Sciatic nerve (tissue), 2 donors: ENCODE measurements around the gene WDR49. TPM values are rescaled to one million over a fixed set of nuclear protein-coding genes. Genes with fewer than 3 reads are reported as not detected.

Experiments used
- ATAC-seq: fragments of 200-7000 bp; cut with Tn5 transposase; one replicate; pipeline ENCODE4 v1.9.1; 2020; ENCODE audit warnings: mild to moderate bottlenecking, moderate library complexity
- DNase-seq: peaks from one replicate; pipeline ENCODE4 v3.0.0-alpha.2; 2020; ENCODE audit warnings: low spot score
- intact Hi-C: fragments of 100-400 bp; cut with DNase I; formaldehyde crosslinking; loops from one replicate; pipeline ENCODE4 v1.14.2; 2022
- total RNA-seq: library from RNA; stranded (reverse); fragmentation: NEBNext Ultra II Directional; extraction: Animal tissue kit (Norgen Biotek cat#: 25700); gene quantifications from one replicate; pipeline ENCODE4 v1.2.1, GENCODE V29; 2021
- donor health status: DM: no; HTN: no; CAD: no.
- donor health status: DM: no; HTN: no; CAD: no.

Gene WDR49
- total RNA-seq, 1 donor from 2014 or later, result 1.3 TPM

DNA sequence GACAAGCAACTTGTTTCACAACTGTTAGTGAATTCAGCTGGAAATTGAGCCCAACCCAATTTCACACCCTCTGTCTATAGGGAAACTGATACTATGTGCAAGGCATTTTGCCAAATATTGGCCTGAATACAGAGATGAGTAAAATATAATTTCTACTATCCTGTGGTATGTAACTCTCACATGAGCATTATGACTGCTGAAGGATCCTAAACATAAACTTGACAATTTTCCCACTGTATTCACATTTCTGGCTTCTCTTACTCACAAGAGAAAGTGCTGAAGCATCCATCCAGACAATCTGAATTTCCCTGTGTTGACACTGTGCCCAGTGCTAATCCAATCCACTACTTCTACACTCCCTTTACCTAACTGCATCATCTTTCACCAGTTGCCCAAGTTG, 208.3 kb downstream of the WDR49 start:
- ATAC-seq (no peak), DNase-seq (no peak)
- intact Hi-C loops, result no loop called here

DNA sequence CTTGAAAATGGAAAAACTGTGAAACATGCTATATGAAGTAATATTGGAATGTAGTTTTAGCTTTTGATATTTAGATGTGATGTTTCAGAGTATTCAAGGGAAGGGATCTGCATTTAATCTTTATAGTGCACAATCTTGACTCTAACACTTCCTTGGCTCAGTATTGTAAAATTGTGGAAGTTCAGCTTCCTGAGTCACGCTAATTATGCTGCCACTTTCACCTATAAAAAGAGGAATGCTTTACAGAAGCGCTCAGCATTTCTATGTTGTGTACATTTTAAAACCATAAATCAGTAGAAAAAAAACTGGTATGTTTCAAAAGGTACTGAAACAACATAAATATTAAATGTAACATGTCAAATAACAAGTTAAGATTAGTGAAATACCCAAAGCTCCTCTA, 212.5 kb downstream of the WDR49 start:
- intact Hi-C loops, result no loop called here
- no peak for ATAC-seq
- DNase-seq, result no peak

DNA sequence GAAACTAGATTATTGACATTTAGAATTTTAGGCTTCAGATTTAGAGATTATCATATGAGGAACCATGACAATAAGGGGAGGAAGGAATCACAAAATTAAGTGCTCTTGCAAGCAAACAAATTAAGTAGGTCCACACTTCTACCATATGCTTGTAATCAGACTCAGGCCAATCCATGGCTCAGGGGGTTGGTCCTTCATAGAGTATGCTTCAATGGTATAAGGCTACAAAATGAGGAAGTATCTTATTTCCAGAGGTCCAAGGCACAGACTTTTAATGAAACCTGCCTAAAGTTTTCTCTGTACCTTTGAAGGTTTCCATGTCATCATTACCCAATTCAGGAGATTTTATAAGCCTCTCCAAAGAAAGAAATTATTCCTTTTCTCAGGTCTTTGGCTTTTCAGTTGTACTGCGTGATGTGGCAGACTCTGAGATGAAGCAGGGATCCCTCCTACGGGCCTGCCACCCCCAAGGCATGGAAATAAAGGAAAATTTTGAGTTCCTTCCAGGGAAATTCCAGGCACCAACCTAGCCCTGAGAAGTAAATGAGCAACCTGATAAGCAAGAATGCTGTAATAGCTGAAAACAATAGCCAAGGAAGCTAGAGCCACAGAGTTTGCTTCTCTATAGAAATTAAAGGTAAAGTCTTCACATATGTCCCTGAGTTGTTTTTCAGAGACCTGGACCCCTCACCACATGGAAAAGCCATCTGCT, 216.2 kb downstream of the WDR49 start:
- ATAC-seq (no peak), DNase-seq (no peak)
- intact Hi-C loops, result no loop called here

Other genes starting within 250 kb of the WDR49 start
- gene SERPINI2, start 179.9 kb downstream of the WDR49 start, total RNA-seq, result not detected
- gene PDCD10, start 81.0 kb upstream of the WDR49 start, total RNA-seq, result 50.3 TPM
- 10.4 TPM for gene SERPINI1, start 81.8 kb upstream of the WDR49 start, total RNA-seq